PC-9 (cell line): ENCODE data around the gene TSPEAR. TPM values are rescaled to one million over a fixed set of nuclear protein-coding genes. Genes with fewer than 3 reads are reported as not detected.

Source experiments
- BruUV-seq: library from RNA; stranded (reverse); fragments of 400-500 nt; replicated peaks from 2 replicates; lab custom pipeline; 2021; lab: Mats Ljungman, UMichigan
- CTCF ChIA-PET: fragments of 300-600 bp; sonication (Branson Sonifier 250); formaldehyde crosslinking; loops from one replicate; lab custom pipeline; 2022; ENCODE audit warnings: antibody characterized with exemption; lab: Charles Lee
- POLR2A ChIA-PET: fragments of 300-600 bp; sonication (Branson Sonifier 250); formaldehyde crosslinking; loops from one replicate; lab custom pipeline; 2022; ENCODE audit warnings: antibody characterized with exemption; ENCODE audit not compliant: unreplicated experiment; lab: Charles Lee
- DNase-seq, 2 experiments: peaks; one replicate each; pipeline versions ENCODE4 v3.0.0 to v3.0.0-alpha.2; 2015 to 2022; ENCODE audit warnings: mixed read lengths in 1 of 2
- H2AFZ ChIP-seq: fragments of 200-600 bp; sonication (generic); 2 replicates; pipeline ENCODE4 v1.8.1; 2017; ENCODE audit warnings: antibody characterized with exemption
- H3F3A ChIP-seq: fragments of 200-600 bp; sonication (generic); 2 replicates; pipeline ENCODE4 v1.8.1; 2017; ENCODE audit warnings: antibody characterized with exemption, mild to moderate bottlenecking, low read depth; ENCODE audit not compliant: insufficient read depth
- H3K27ac ChIP-seq: fragments of 200-600 bp; sonication (generic); 2 replicates; pipeline ENCODE4 v1.6.1; 2016; ENCODE audit warnings: mixed run types
- H3K27me3 ChIP-seq: fragments of 200-600 bp; sonication (generic); 2 replicates; pipeline ENCODE4 v1.6.1; 2016; ENCODE audit warnings: low read depth, mixed run types; ENCODE audit not compliant: insufficient read depth
- H3K36me3 ChIP-seq: fragments of 200-600 bp; sonication (generic); 2 replicates; pipeline ENCODE4 v1.6.1; 2016; ENCODE audit warnings: low read depth, mixed run types
- H3K4me1 ChIP-seq: fragments of 200-600 bp; sonication (generic); replicated peaks from 2 replicates; pipeline ENCODE4 v1.6.1; 2016; ENCODE audit warnings: mixed run types; ENCODE audit not compliant: insufficient read depth
- H3K4me2 ChIP-seq: fragments of 200-600 bp; sonication (generic); 2 replicates; pipeline ENCODE4 v1.6.1; 2017; ENCODE audit warnings: mixed run types
- H3K4me3 ChIP-seq: fragments of 200-600 bp; sonication (generic); 2 replicates; pipeline ENCODE4 v1.6.1; 2016; ENCODE audit warnings: mixed run types
- H3K79me2 ChIP-seq: fragments of 200-600 bp; sonication (generic); 2 replicates; pipeline ENCODE4 v1.6.1; 2017; ENCODE audit warnings: low read depth, mixed run types
- H3K9me2 ChIP-seq: fragments of 200-600 bp; sonication (generic); 2 replicates; pipeline ENCODE4 v1.8.1; 2017; ENCODE audit warnings: mild to moderate bottlenecking; ENCODE audit not compliant: insufficient read depth
- H3K9me3 ChIP-seq: fragments of 200-600 bp; sonication (generic); 2 replicates; pipeline ENCODE4 v1.8.1; 2016; ENCODE audit warnings: low read depth; ENCODE audit not compliant: insufficient read depth
- H4K20me1 ChIP-seq: fragments of 200-600 bp; sonication (generic); 2 replicates; pipeline ENCODE4 v1.8.1; 2017; ENCODE audit not compliant: insufficient read depth
- EZH2 ChIP-seq: fragments of 200-600 bp; sonication (generic); IDR thresholded peaks from 2 replicates; pipeline ENCODE4 v1.8.0; 2017; ENCODE audit warnings: antibody characterized with exemption, low read depth
- intact Hi-C: fragments of 100-400 bp; cut with micrococcal nuclease; formaldehyde crosslinking; loops from one replicate; pipeline ENCODE4 v1.10.0; 2022; ENCODE audit not compliant: unreplicated experiment
- total RNA-seq: library from RNA; stranded (reverse); gene quantifications from 2 replicates; pipeline ENCODE4 v1.2.3, GENCODE V29; 2021
- TF ChIP-seq, protein P1 (sequence below): fragments of 200-600 bp; sonication (generic); conservative IDR thresholded peaks from 2 replicates; pipeline ENCODE4 v1.6.1; 2017; ENCODE audit warnings: mixed run types, antibody characterized with exemption, mild to moderate bottlenecking, moderate library complexity

TSPEAR gene
- total RNA-seq, 1 experiment from 2014 or later = not detected

DNA sequence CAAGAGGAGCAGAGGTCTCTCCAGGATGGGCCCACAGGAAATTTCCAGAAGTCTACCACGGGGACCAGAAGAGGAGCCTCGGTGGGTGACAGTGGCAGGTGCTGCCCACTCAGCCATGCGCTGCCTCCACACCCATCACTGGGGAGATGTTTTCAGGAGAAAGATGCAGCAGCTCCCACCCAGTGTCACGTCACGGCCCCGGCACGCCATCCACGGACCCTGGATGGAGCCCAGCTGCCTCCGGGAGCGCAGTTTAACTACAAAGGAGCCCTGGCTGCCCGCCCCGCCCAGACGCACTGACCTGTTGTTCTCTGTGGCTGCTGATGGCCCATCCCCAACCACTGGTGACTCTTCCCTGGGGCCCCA lies 6.8 kb downstream of the TSPEAR start:
- Histone ChIP-seq H3K9me3 (no peaks in the 10 kb centered on the region), H3K27me3 (peaks cover 64% of the 10 kb centered on the region), H3K4me1 (no peaks in the 10 kb centered on the region), H3K9me2 (no peaks in the 10 kb centered on the region), H3K27ac (no peak overlapping the region), H2AFZ (no peak overlapping the region), H3K4me2 (no peak overlapping the region), H3K79me2 (no peaks in the 10 kb centered on the region), H3F3A (no peaks in the 10 kb centered on the region), H3K4me3 (no peak overlapping the region), H3K36me3 (no peaks in the 10 kb centered on the region), H4K20me1 (no peaks in the 10 kb centered on the region)
- TF ChIP-seq EZH2 = no peak
- BruUV-seq = no TSS peak
- DNase-seq = no peak
- intact Hi-C loops = no loop called here
- ChIA-PET POLR2A (no interaction called here), CTCF (no interaction called here)

DNA sequence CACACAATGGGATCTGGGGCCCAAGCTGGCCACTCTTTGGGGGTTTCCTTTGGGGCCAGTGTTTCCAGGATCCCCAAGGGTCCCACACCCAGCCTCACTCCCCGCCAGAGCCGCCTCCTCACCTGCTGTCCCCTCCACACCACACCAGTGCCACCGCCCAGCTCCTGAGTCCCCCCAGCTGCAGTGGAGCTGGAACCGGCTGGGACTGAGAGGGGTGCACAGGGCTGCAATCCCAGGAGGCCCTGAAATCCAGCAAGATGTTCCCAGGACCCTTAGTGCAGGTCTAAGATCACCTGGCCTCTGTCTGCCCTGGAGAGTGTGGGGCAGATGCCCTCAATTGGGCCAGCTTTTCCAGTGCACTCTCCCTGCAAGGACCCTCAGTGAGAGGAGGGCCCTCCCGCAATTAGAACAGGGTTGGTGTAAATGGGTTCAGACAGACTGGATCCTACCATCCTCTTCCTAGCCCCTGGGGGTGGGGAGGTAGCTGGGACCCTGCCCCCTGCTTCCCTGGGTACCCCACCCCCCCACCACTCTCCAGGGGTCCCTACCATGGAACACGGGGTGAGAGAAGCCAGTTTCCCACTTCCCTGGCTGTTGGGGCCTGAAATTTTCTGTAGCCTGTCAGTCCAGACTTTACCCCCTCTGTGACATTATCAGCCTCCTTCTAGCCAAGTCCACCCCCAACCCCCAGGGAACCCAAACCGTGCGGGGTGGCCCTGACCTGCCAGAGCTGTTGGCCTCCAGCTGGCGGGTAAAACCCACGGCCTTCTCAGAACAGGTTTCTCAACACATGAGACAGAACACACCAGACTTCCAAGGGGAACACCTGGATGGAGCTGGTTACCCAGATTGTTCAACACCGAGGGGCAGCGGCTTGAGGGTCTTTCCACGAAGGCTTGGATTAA lies 7.4 kb downstream of the TSPEAR start:
- Histone ChIP-seq H3K36me3 (no peaks in the 10 kb centered on the region), H3K27me3 (peaks cover 64% of the 10 kb centered on the region), H3F3A (no peaks in the 10 kb centered on the region), H2AFZ (no peak overlapping the region), H3K9me3 (no peaks in the 10 kb centered on the region), H4K20me1 (no peaks in the 10 kb centered on the region), H3K4me2 (no peak overlapping the region), H3K4me1 (no peaks in the 10 kb centered on the region), H3K4me3 (no peak overlapping the region), H3K79me2 (no peaks in the 10 kb centered on the region), H3K27ac (no peak overlapping the region), H3K9me2 (no peaks in the 10 kb centered on the region)
- ChIA-PET CTCF (no interaction called here), POLR2A (no interaction called here)
- BruUV-seq = no TSS peak
- TF ChIP-seq EZH2 = no peak
- TF ChIP-seq, protein P1, sequence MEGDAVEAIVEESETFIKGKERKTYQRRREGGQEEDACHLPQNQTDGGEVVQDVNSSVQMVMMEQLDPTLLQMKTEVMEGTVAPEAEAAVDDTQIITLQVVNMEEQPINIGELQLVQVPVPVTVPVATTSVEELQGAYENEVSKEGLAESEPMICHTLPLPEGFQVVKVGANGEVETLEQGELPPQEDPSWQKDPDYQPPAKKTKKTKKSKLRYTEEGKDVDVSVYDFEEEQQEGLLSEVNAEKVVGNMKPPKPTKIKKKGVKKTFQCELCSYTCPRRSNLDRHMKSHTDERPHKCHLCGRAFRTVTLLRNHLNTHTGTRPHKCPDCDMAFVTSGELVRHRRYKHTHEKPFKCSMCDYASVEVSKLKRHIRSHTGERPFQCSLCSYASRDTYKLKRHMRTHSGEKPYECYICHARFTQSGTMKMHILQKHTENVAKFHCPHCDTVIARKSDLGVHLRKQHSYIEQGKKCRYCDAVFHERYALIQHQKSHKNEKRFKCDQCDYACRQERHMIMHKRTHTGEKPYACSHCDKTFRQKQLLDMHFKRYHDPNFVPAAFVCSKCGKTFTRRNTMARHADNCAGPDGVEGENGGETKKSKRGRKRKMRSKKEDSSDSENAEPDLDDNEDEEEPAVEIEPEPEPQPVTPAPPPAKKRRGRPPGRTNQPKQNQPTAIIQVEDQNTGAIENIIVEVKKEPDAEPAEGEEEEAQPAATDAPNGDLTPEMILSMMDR = no peak
- intact Hi-C loops = no loop called here
- no peak for DNase-seq

DNA sequence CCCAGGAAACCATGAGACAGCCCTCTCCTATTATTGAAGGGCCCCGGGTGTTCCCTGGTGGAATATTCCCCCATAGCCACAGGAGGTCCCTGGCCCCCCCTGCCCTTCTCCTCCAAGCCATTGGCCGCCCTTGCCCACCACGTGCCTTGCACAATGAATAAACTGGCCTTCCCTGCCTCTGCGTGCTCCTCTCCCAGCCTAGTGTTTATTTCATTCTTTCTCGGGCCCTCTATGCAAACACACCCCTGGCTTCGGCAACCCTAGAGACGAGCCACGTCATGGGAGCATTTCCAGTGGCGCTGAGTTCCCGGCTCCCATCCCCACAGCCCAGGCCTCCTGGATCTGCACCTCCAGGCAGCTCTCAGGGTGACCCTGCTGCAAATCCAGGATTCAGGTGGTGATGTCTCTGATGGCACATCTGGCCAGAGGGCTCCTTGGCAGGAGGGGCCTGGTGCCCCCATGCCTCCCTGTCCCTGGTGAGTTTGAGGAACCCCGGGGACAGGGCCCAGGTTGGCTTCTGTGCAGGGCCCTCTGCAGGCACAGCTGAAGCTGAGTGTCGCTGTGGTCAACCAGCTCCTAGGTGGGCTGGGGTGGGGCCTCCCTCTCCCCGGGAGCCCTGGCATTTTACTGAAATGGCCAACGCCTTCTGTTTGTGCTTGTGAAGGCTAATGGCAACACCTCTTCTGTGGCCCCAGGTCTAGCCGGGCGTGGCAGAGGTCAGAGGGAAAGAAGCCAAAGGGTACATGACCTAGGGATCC lies 8.2 kb downstream of the TSPEAR start:
- ChIA-PET CTCF (no interaction called here), POLR2A (no interaction called here)
- Histone ChIP-seq H3K9me3 (no peaks in the 10 kb centered on the region), H3K4me2 (no peak overlapping the region), H3K79me2 (no peaks in the 10 kb centered on the region), H2AFZ (no peak overlapping the region), H4K20me1 (no peaks in the 10 kb centered on the region), H3K4me3 (no peak overlapping the region), H3K36me3 (no peaks in the 10 kb centered on the region), H3F3A (no peaks in the 10 kb centered on the region), H3K9me2 (no peaks in the 10 kb centered on the region), H3K27ac (no peak overlapping the region), H3K4me1 (no peaks in the 10 kb centered on the region), H3K27me3 (peaks cover 67% of the 10 kb centered on the region)
- intact Hi-C loops = no loop called here
- no TSS peak for BruUV-seq
- no peak for TF ChIP-seq EZH2
- TF ChIP-seq, protein P1 = no peak
- DNase-seq = no peak
